ENCODE data around the gene PNPLA7. TPM values are rescaled to one million over a fixed set of nuclear protein-coding genes. Genes with fewer than 3 reads are reported as not detected.

The PNPLA7 gene
- total RNA-seq, 1 experiment from 2014 or later: 0.77 TPM

DNA sequence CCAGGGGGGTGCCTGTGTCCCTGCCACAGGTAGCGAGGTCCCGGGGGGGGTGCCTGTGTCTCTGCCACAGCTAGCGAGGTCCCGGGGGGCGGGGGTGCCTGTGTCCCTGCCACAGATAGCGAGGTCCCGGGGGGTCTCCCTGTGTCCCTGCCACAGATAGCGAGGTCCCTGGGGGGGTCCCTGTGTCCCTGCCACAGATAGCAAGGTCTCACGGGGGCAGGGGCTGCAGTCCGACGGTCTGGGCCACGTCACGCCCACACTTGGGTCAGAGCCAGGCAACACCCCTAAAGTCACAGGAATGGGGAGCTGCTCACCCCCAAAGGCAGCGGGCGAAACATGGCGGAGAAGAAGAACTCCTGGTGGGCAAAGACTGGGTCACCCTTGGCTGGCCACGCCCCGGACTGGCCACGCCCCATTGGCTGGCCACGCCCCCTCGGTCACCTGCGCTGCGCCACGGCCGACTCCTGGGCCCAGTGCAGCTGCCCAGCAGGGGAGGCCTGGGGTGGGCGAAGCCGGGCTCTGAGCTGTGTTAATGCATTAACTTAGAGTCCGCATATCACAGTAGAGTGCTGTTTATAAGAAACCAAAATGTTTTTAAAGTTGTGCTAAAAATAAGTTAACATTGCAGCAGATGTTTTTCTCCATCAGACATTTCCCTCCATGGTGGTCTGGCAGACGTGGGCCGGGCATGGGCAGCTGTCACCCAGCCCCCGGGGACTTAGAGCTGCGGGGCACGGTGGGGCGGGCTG lies 120.1 kb downstream of the PNPLA7 start:
- Histone ChIP-seq H3K36me3 (ENCODE audit: low read depth, low read length) (no peaks in the 10 kb centered on the region), H3K79me2 (ENCODE audit: low read length) (no peaks in the 10 kb centered on the region), H3K27me3 (ENCODE audit: low read length) (no peaks in the 10 kb centered on the region), H3K9me3 (ENCODE audit: low read length) (no peaks in the 10 kb centered on the region), H4K20me1 (ENCODE audit: low read length) (no peaks in the 10 kb centered on the region), H2AFZ (ENCODE audit: low read length) (no peak overlapping the region), H3K9me2 (replicated peaks; ENCODE audit: low read length) (no peaks in the 10 kb centered on the region), H3K4me2 (ENCODE audit: low read length) (no peak overlapping the region), H3K4me1 (ENCODE audit: insufficient read depth, low read length) (no peaks in the 10 kb centered on the region), H3K27ac (ENCODE audit: low read length) (no peak overlapping the region), H3F3A (ENCODE audit: low read length, unreplicated experiment) (no peaks in the 10 kb centered on the region), H3K4me3 (ENCODE audit: low read length) (no peak overlapping the region), H3K9ac (ENCODE audit: low read length) (no peak overlapping the region)
- BruUV-seq (replicated peaks): no TSS peak
- intact Hi-C loops (cut with micrococcal nuclease): no loop called here
- TF ChIP-seq CTCF (conservative IDR thresholded peaks at IDR 0.05; ENCODE audit: low read depth, low read length) (no peak), EZH2 (IDR thresholded peaks at IDR 0.05; ENCODE audit: low read length, unreplicated experiment) (no peak), EZH2phosphoT487 (IDR thresholded peaks at IDR 0.05; ENCODE audit: borderline replicate concordance, low read length) (no peak)
- ATAC-seq (peak; percentile 57), DNase-seq (peak; percentile 40)
- ChIA-PET CTCF (no interaction called here), POLR2A (ENCODE audit: unreplicated experiment) (no interaction called here)

- H3F3A ChIP-seq (ENCODE audit: low read length, unreplicated experiment): no peaks in the 10 kb centered on the region
- no peak overlapping the region for H3K4me2 ChIP-seq (ENCODE audit: low read length)
- no peak overlapping the region for H3K9ac ChIP-seq (ENCODE audit: low read length)
- DNase-seq (no peak), ATAC-seq (no peak)
- no peaks in the 10 kb centered on the region for H3K4me1 ChIP-seq (ENCODE audit: insufficient read depth, low read length)
- no peak overlapping the region for H2AFZ ChIP-seq (ENCODE audit: low read length)
- no peaks in the 10 kb centered on the region for H3K9me2 ChIP-seq (replicated peaks; ENCODE audit: low read length)
- no TSS peak for BruUV-seq (replicated peaks)
- TF ChIP-seq CTCF (conservative IDR thresholded peaks at IDR 0.05; ENCODE audit: low read depth, low read length): no peak
- TF ChIP-seq EZH2phosphoT487 (IDR thresholded peaks at IDR 0.05; ENCODE audit: borderline replicate concordance, low read length): no peak
- no peak for TF ChIP-seq EZH2 (IDR thresholded peaks at IDR 0.05; ENCODE audit: low read length, unreplicated experiment)
- H3K27me3 ChIP-seq (ENCODE audit: low read length): no peaks in the 10 kb centered on the region
- no peak overlapping the region for H3K27ac ChIP-seq (ENCODE audit: low read length)
- H3K36me3 ChIP-seq (ENCODE audit: low read depth, low read length): no peaks in the 10 kb centered on the region
- intact Hi-C loops (cut with micrococcal nuclease): no loop called here
- H3K9me3 ChIP-seq (ENCODE audit: low read length): no peaks in the 10 kb centered on the region
- no peak overlapping the region for H3K4me3 ChIP-seq (ENCODE audit: low read length)
- H3K79me2 ChIP-seq (ENCODE audit: low read length): no peaks in the 10 kb centered on the region
- H4K20me1 ChIP-seq (ENCODE audit: low read length): no peaks in the 10 kb centered on the region
- ChIA-PET POLR2A (ENCODE audit: unreplicated experiment) (no interaction called here), CTCF (no interaction called here)
These were observed 120.7 kb downstream of the PNPLA7 start for GRCh38 chr9:137429546-137429890.

DNA sequence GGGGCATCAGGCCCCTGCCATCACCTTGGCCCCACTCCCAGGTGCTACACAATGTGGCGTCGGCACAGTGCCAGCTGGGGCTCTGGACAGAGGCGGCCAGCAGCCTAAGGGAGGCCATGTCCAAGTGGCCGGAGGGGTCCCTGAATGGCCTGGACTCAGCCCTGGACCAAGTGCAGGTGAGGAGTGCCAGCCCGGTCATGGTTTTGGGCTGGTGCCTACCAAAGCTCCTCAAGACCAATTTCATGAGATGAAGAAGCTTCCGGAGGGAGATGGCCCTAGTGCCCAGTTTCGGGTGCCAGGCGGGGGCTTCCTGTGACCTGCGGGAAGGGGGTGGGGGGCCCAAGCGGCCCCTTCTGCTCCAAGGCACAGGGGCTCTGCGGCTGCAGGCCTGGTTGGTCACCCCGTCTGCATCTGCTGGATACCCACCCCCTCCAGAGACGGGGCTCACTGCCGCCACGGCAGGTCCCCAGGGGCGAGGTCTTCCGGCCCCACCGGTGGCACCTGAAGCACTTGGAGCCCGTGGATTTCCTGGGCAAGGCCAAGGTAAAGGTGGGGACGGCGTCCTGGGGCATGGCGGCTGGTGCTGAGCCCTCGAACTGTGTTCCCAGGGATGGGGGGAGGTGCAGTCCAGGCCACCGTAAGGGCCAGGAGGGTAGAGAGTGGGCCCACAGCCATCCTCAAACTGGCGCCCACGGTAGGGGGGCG lies 121.2 kb downstream of the PNPLA7 start:
- DNase-seq (no peak), ATAC-seq (no peak)
- H3K79me2 ChIP-seq (ENCODE audit: low read length): no peaks in the 10 kb centered on the region
- no peak overlapping the region for H2AFZ ChIP-seq (ENCODE audit: low read length)
- ChIA-PET CTCF (no interaction called here), POLR2A (ENCODE audit: unreplicated experiment) (no interaction called here)
- H3K27me3 ChIP-seq (ENCODE audit: low read length): no peaks in the 10 kb centered on the region
- TF ChIP-seq CTCF (conservative IDR thresholded peaks at IDR 0.05; ENCODE audit: low read depth, low read length): no peak
- TF ChIP-seq EZH2phosphoT487 (IDR thresholded peaks at IDR 0.05; ENCODE audit: borderline replicate concordance, low read length): no peak
- no peak for TF ChIP-seq EZH2 (IDR thresholded peaks at IDR 0.05; ENCODE audit: low read length, unreplicated experiment)
- no TSS peak for BruUV-seq (replicated peaks)
- no peak overlapping the region for H3K27ac ChIP-seq (ENCODE audit: low read length)
- no peaks in the 10 kb centered on the region for H3K9me2 ChIP-seq (replicated peaks; ENCODE audit: low read length)
- no peaks in the 10 kb centered on the region for H3K36me3 ChIP-seq (ENCODE audit: low read depth, low read length)
- 0 out of 2 replicates have a peak, but pooled peaks cover 2% of the 10 kb centered on the region for H3K4me1 ChIP-seq (ENCODE audit: insufficient read depth, low read length)
- no peak overlapping the region for H3K9ac ChIP-seq (ENCODE audit: low read length)
- H3K9me3 ChIP-seq (ENCODE audit: low read length): no peaks in the 10 kb centered on the region
- intact Hi-C loops (cut with micrococcal nuclease): no loop called here
- H4K20me1 ChIP-seq (ENCODE audit: low read length): no peaks in the 10 kb centered on the region
- no peaks in the 10 kb centered on the region for H3F3A ChIP-seq (ENCODE audit: low read length, unreplicated experiment)
- no peak overlapping the region for H3K4me3 ChIP-seq (ENCODE audit: low read length)
- no peak overlapping the region for H3K4me2 ChIP-seq (ENCODE audit: low read length)
